Measurements from ENCODE around the gene RAB3A. TPM values are rescaled to one million over a fixed set of nuclear protein-coding genes. Genes with fewer than 3 reads are reported as not detected.
A peak's percentile ranks its signal among the peaks of the same experiment; 100 is the strongest.

The RAB3A gene
- total RNA-seq, 2 donors from 2014 or later, result 0.52 to 8.2 TPM

GRCh38 chr19:18194554-18195238 is 9.1 kb downstream of the RAB3A start:
- WGBS, 2 donors, result 42% methylated on average over 7 to 23 of the region's 27 CpGs
- H3K4me1 ChIP-seq, result peaks cover 15% of the 10 kb centered on the region
- intact Hi-C loops (cut with DNase I), result no loop called here
- ATAC-seq (no peak), DNase-seq (peak in 3 of 4 donors; percentile 24 to 50 (median 47))
- peak overlapping the region in 3 of 4 donors; percentile 9 to 43 (median 23) for H3K27ac ChIP-seq
- H3K9me3 ChIP-seq, result no peaks in the 10 kb centered on the region
- no peaks in the 10 kb centered on the region for H3K27me3 ChIP-seq
- TF ChIP-seq POLR2A (IDR thresholded peaks at IDR 0.05), result no peak
- TF ChIP-seq, protein P1, sequence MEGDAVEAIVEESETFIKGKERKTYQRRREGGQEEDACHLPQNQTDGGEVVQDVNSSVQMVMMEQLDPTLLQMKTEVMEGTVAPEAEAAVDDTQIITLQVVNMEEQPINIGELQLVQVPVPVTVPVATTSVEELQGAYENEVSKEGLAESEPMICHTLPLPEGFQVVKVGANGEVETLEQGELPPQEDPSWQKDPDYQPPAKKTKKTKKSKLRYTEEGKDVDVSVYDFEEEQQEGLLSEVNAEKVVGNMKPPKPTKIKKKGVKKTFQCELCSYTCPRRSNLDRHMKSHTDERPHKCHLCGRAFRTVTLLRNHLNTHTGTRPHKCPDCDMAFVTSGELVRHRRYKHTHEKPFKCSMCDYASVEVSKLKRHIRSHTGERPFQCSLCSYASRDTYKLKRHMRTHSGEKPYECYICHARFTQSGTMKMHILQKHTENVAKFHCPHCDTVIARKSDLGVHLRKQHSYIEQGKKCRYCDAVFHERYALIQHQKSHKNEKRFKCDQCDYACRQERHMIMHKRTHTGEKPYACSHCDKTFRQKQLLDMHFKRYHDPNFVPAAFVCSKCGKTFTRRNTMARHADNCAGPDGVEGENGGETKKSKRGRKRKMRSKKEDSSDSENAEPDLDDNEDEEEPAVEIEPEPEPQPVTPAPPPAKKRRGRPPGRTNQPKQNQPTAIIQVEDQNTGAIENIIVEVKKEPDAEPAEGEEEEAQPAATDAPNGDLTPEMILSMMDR (IDR thresholded peaks at IDR 0.05), result no peak
- no peaks in the 10 kb centered on the region for H3K36me3 ChIP-seq (replicated peaks in 1 of 2; ENCODE audit: insufficient read depth in 1 of 2, low read depth in 2 of 2)
- no peak overlapping the region for H3K4me3 ChIP-seq

DNA sequence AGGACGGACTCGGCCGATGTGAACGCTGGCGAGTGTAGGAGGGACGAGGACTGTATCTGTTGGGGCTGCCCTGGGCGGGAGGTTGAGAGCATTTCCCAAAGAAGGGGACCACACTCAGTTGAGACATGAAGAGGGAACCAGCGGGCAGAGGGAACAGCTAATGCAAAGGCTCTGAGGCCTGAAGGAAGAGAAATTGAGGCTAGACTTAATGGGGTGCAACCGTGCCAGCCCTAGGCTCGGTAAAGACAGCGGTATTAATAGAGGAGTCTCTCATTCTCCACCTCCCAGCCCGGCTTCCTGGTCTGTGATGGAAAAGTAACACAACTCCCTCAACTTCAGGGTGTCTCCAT is 9.7 kb downstream of the RAB3A start:
- WGBS, 2 donors, result 40 to 51% methylated on average over 5 to 12 of the region's 12 CpGs
- ATAC-seq (no peak), DNase-seq (no peak)
- no peaks in the 10 kb centered on the region for H3K9me3 ChIP-seq
- peaks cover 15% of the 10 kb centered on the region for H3K4me1 ChIP-seq
- peak overlapping the region in 3 of 4 donors; percentile 43 to 86 (median 61) for H3K27ac ChIP-seq
- H3K27me3 ChIP-seq, result no peaks in the 10 kb centered on the region
- TF ChIP-seq, protein P1 (IDR thresholded peaks at IDR 0.05), result no peak
- TF ChIP-seq POLR2A (IDR thresholded peaks at IDR 0.05), result no peak
- H3K4me3 ChIP-seq, result no peak overlapping the region
- H3K36me3 ChIP-seq (replicated peaks in 1 of 2; ENCODE audit: insufficient read depth in 1 of 2, low read depth in 2 of 2), result no peaks in the 10 kb centered on the region
- intact Hi-C loops (cut with DNase I), result no loop called here

DNA sequence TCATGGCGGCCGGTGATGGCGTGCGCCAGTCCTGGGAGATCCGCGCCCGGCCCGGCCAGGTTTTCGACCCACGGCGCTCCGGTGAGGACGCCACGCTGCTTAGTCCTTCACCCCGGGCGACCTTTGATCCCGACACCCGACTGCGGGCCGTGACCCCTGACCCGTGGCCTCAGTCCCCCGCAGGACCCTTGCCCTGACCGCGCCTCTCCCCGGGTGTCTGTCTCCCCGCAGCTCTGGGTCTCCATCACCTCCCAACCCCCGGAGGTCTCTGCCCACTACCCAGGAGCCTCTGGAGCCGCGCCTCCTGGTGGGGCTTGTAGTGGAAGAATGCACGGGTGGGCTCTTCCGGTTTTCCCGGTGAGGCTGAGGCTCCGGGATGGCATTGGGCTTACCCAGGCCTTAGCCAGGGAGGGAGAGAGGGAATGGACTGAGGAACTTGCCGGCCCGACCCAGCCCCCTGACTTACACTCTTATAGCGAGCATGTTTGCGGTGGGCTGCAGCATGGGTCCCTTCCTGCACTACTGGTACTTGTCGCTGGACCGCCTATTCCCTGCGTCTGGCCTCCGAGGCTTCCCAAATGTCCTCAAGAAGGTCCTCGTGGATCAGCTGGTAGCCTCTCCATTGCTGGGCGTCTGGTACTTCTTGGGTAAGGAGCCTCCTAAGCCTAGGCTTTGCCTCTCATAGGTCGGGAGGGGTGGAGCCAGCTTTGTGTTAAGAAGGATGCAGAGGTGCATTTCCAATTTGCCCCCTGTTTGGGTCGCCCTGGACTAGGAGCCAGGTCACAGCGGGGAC is 10.3 kb downstream of the RAB3A start:
- intact Hi-C loops (cut with DNase I), result no loop called here
- Histone ChIP-seq H3K4me3 (peak overlapping the region; percentile 55 to 56), H3K4me1 (peaks cover 15% of the 10 kb centered on the region), H3K27ac (peak overlapping the region; percentile 53 to 86 (median 71)), H3K36me3 (replicated peaks in 1 of 2; ENCODE audit: insufficient read depth in 1 of 2, low read depth in 2 of 2) (no peaks in the 10 kb centered on the region), H3K9me3 (no peaks in the 10 kb centered on the region), H3K27me3 (no peaks in the 10 kb centered on the region)
- WGBS, 2 donors, result 2 to 20% methylated on average over 1 to 44 of the region's 46 CpGs
- no peak for DNase-seq
- ATAC-seq, result no peak
- TF ChIP-seq, protein P1 (IDR thresholded peaks at IDR 0.05), result peak in 1 of 7 experiments; percentile 8
- TF ChIP-seq POLR2A (IDR thresholded peaks at IDR 0.05), result no peak

DNA sequence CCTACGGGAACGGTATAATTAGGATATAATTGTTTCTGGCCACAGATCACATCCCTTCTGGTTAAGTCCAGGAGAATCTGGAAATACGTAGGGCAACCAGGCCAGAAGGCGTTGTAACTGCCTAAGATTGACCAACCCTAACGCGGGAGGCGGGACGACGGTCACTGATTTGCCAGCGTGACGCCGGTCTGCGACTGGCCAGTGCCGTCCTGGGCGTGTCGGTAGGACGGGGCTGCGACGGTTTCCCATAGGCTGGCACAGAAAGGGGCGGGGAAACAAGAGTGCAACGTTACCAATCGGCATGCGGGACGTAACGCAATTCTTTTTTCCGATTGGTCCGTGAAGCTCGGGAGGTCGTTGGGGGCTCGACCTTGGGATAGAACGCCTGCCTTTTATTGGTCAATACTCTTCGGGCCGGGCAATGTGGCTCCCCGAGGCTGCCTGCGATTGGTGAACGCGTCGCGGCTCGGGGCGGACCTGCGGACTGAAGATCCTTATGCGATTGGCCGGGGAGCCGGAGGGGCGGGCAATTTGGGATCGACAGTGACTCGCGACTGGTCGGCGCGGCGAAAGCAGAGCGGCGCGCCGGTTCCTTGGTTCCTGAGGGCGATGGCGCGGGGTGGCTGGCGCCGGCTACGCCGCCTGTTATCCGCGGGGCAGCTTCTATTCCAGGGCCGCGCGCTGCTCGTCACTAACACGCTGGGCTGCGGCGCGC is 11.0 kb downstream of the RAB3A start, which contains the start of gene MPV17L2:
MPV17L2 (plus strand) TSS at position 546 of the 715 bp plus-strand sequence; CDS start at position 610, 64 bp downstream.
- DNase-seq, result peak; percentile 99 to 100 (median 100)
- peak; percentile 94 for ATAC-seq
- Histone ChIP-seq H3K36me3 (replicated peaks in 1 of 2; ENCODE audit: insufficient read depth in 1 of 2, low read depth in 2 of 2) (no peaks in the 10 kb centered on the region), H3K4me1 (peaks cover 15% of the 10 kb centered on the region), H3K27me3 (no peaks in the 10 kb centered on the region), H3K4me3 (peak within 1 kb of the TSS; percentile 55 to 56), H3K9me3 (no peaks in the 10 kb centered on the region), H3K27ac (peak within 1 kb of the TSS; percentile 76 to 97 (median 92))
- intact Hi-C loops (cut with DNase I), result no loop called here
- 0% methylated on average over 16 to 68 of the region's 74 CpGs for WGBS, 2 donors
- peak; percentile 76 to 97 (median 96) for TF ChIP-seq POLR2A (IDR thresholded peaks at IDR 0.05)
- TF ChIP-seq, protein P1 (IDR thresholded peaks at IDR 0.05), result peak in 1 of 7 experiments; percentile 1
